GM15510 (cell line): Measurements from ENCODE around the gene ADARB2.

Experiments
- POLR2A ChIP-seq: IDR thresholded peaks from 3 replicates; pipeline ENCODE4 v1.6.1; 2011; ENCODE audit warnings: borderline replicate concordance; ENCODE audit not compliant: insufficient read length; ENCODE audit errors: extremely low read depth

Gene ADARB2

GRCh38 chr10:1743141-1743540 lies 5.8 kb upstream of the ADARB2 start:
- no peak for TF ChIP-seq POLR2A

- no peak for TF ChIP-seq POLR2A
Observed at GRCh38 chr10:1741450-1741849, 4.1 kb upstream of the ADARB2 start.

- TF ChIP-seq POLR2A = no peak
Observed at GRCh38 chr10:1739751-1740150, 2.4 kb upstream of the ADARB2 start.

- TF ChIP-seq POLR2A = no peak
Observed at GRCh38 chr10:1738950-1739349, 1.6 kb upstream of the ADARB2 start.

DNA sequence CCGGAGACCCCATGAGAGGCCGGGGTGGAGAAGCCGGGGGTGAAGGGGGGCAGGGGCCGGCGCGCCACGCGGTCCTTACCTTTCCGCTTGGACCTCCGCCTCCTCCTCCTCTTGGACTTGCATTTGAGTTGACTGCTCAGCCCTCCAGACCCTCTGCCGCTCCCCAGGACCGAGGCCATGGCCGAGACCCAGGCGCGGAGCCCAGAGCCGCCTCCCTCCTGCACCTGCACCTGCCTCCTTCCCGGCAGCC lies 428 bp downstream of the ADARB2 start:
- no peak for TF ChIP-seq POLR2A

DNA sequence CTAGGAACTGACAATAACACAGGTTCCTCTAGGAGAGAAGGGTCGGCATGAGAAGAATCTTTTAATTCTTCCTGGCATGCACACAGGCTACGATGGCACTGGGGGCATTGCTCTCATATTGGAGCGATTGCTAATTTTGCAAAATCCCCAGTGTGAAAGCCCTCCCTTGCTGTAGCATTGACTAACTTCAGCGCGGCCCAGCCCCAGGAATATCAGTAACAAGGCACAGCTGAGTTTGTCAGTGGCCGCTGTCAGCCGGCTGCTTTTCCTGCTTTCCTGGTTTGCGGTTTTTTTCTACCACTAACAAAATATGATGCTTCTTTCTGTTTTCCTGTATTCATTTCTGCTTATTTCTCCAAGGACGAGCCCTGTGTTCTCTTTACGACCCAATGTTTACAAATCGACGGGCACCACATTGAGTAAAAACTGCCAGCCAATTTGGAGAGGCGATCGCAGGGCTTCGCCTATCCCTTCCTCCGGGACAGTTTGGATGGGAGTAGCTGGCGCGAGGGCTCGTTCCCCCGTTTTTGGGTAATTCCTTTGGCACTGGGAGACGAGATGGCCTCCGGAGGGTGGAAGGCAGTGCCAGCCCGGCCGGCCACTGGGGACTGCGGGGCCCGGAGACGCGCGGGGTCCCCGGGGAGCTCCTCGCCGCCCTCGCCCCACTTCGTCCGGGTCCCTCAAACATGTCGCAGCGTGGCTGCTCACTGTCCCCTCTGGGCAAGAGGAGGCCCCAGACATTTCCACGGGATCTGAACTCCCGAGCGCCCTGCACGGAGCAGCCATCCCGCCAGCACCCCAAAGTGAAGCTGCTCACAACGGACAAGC lies 967 bp downstream of the ADARB2 start:
- no peak for TF ChIP-seq POLR2A

DNA sequence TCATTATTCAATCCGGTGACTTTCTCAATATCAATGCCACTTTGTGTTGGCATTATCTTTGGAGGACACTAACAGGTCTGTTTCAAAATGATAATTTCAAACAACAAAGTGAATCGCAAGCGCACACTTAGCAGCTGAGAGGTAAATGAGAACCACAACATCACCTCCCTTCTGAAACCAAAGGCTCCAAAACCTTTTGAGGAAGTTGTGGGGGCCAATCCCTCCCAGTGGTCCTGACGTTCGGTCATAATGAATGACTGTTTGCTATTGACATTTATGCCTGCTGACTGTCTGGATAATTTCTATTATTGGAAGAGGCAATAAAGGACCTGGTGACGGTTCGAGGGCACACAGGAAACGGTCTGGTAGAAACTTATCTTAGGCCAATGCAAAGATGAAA lies 1.8 kb downstream of the ADARB2 start:
- TF ChIP-seq POLR2A = no peak

DNA sequence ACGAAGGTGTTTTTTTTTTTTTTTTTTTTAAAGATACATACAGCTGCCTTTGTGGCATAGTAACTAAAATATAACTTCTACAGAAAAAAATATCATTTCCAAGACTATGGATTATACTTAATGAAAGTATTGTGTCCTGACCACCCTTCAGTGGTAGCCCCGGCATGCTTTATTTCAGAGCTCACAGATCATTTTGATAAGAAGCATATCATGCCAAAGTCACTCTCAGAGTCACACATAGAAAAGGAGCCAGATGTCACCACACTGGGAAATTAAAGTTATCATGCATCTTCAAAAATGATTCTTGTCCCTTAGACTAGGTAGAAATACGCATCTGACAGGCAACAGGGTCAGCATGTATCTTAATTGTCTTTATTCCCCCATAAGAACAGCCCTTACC lies 3.0 kb downstream of the ADARB2 start:
- no peak for TF ChIP-seq POLR2A

DNA sequence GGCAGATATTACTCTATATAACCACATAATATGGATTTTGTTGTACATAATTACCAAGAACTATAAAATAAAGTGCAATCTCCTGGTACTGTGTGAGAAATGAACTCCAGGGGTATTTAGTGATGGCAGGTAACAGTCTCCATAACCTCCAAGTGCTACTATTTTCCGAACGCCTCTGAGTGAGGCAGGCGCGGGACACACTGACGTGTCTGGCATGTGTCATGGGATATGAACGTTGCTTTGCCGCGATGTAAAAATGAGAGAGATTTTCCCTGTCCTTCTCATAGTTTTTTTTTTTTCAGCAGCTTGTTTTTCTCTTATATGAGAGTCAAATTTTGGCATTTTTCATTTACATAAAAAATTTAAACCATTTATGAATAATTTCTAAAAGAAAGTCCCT lies 3.6 kb downstream of the ADARB2 start:
- TF ChIP-seq POLR2A = no peak

- TF ChIP-seq POLR2A = no peak
Observed at GRCh38 chr10:1732564-1732996, 4.7 kb downstream of the ADARB2 start.

DNA sequence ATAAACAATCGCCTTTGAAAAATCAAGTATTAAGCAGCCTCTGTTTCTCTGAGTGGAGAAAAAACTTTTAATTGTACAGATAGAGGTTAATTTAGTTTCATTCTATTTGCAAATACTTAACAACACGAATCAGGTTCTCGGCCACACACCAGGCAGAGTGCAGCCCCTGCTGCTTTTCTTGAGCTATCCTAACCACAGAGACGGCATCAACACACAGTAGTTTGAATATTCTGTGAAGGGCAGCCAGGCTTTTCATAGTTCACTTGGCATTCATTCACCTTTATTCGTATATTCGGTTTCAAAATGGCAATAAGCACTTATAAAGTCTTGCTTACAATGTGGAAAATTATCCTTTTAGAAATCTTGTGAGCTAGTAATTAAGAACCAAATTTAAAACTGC lies 5.7 kb downstream of the ADARB2 start:
- no peak for TF ChIP-seq POLR2A

DNA sequence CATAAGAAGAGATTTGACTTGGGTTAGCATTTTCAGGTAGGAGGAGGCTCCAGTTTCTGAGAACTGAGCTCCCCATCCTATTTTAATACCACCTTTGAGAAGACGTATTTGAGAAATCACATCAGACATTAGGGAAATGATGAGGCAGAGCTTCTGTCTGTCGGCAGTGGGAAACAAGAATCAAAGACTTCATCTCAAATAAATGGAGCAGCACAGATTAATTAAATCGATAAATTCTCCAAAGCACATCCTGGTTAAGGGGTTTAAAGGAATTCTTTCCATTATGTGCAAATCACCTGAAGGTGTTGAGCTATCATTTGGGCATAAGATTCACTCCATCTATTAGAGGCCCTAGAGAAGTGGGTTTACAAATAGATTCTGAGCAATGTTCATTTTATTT lies 7.6 kb downstream of the ADARB2 start:
- TF ChIP-seq POLR2A = no peak

DNA sequence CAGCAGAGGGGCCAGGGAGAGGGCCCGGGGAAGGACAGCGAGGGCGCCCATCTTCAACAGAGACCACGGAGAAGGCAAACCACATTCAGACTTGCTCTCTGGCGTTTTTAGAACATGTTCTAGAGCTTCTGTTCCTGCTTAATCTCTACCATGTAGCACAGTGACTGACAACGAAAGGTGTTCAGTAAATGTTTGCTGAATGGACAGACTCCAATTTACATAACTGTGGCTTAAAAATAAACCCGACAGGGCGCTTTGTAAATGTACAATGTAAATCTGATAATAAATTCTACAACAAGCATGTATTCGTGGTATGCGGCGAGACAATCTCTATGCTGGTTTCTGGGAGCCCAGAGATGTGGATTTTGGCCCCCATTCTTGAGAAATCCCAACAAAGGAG lies 10.5 kb downstream of the ADARB2 start:
- no peak for TF ChIP-seq POLR2A

DNA sequence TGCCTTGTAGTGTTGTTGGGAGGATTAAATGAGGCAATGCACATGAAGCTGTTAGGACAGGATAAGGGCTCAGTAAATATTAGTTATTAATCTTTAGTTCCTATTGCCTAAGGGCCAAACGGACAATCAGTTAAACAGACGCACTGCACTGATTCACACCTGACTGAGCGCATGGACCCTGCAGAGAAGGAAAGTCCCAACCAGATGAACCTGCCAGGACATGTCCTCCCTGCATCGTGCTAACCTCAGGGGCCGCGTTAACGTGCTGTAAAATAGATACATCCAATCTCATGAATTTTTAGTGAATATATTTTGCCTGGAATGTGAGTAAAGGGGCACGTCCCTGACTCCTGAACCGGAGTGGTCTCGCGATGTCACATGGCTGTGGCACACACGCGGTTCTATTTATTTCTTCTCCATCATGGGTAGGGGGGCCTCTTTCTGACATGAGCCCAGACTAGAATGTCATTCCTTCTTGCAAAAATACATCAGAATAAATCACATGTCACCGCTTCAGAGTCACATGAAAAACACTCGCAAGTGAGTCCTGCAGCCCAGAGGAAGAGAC lies 12.3 kb downstream of the ADARB2 start:
- TF ChIP-seq POLR2A = no peak

DNA sequence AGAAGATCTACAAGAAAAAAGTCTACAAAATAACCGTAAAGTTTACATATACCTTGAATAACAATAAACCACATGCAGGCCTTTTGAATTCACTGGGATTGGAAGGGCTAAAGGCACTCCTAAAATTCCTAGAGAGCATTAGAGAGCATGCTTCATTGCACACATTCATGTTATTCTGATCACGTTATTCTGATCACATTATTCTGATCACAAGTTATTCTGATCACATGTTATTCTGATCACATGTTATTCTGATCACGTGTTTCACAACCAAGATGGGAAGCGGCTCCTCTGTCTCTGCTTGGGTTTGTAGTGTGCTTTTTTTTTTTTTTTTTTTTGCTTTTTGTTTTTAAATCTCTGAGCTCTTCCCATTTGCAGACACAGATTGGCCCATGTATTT lies 20.5 kb downstream of the ADARB2 start:
- no peak for TF ChIP-seq POLR2A

- TF ChIP-seq POLR2A = no peak
Observed at GRCh38 chr10:1715821-1716220, 21.5 kb downstream of the ADARB2 start.

DNA sequence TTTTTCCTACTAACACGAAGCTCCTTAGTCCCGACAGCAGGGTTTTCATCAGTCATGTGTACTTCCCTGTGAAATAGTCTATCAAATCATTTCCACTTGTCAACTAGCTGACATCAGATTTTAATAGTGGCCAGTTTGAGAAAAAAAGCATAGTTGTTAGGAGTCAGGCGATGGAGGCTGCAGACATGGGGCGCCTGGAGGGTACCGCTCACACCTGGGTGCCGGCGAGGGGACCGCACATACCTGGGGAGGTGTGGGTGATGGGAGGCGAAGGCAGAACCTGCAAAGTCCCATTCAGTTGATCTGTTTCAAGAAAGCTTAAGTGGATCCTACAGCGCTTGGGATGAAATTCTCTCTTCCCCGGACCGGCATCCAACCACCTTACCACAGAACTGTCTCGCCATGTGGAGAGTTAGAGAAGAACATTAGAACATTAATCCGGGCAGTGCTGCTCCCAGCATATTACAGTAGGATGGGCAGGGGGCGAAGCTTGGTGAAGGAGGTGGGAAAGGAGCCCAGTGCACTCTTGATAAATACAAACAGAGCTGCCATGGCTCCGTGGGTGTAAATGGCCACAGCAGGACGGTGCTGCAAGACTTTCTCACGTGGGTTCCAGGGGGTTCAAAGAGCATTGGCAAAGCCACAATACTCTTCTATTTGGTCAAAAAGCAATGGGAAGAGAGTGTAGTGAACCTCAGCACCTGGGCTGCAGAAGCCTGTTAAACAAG lies 24.2 kb downstream of the ADARB2 start:
- TF ChIP-seq POLR2A = no peak

- no peak for TF ChIP-seq POLR2A
Observed at GRCh38 chr10:1712314-1712713, 25.0 kb downstream of the ADARB2 start.
